IMR-90 (cell line): ENCODE results near the gene ZBTB3. TPM values are rescaled to one million over a fixed set of nuclear protein-coding genes. Genes with fewer than 3 reads are reported as not detected.
A peak's percentile ranks its signal among the peaks of the same experiment; 100 is the strongest.

ENCODE experiments used
- ATAC-seq: fragments of 200-7000 bp; cut with Tn5 transposase; 2 replicates; pipeline ENCODE4 v1.9.1; 2020; ENCODE audit warnings: low read depth, mild to moderate bottlenecking, moderate library complexity
- BruUV-seq: library from RNA; stranded (reverse); fragments of 400-500 nt; replicated peaks from 2 replicates; lab custom pipeline; 2021; lab: Mats Ljungman, UMichigan
- CTCF ChIA-PET: fragments of 300-600 bp; formaldehyde crosslinking; extraction: SDS; loops from one replicate; lab custom pipeline; 2021; ENCODE audit warnings: antibody characterized with exemption; lab: Yijun Ruan, JAX
- POLR2A ChIA-PET: fragments of 300-600 bp; sonication (Branson Sonifier 250); formaldehyde crosslinking; loops from one replicate; lab custom pipeline; 2022; ENCODE audit warnings: antibody characterized with exemption; ENCODE audit not compliant: unreplicated experiment; lab: Charles Lee
- DNase-seq: peaks from one replicate; pipeline ENCODE4 v3.0.0; 2013
- H2AFZ ChIP-seq: replicated peaks from 2 replicates; pipeline ENCODE3; 2013; ENCODE audit warnings: low read length, mild to moderate bottlenecking; ENCODE audit not compliant: poor library complexity
- H2AK5ac ChIP-seq: 2 replicates; pipeline ENCODE4 v1.6.1; 2013; ENCODE audit warnings: low read depth, low read length, inconsistent platforms
- H2AK9ac ChIP-seq: replicated peaks from 2 replicates; pipeline ENCODE3; 2013; ENCODE audit warnings: mild to moderate bottlenecking, low read depth, low read length, moderate library complexity; ENCODE audit not compliant: poor library complexity
- H2BK120ac ChIP-seq: 2 replicates; pipeline ENCODE4 v1.6.1; 2013; ENCODE audit warnings: low read depth, low read length, inconsistent platforms
- H2BK15ac ChIP-seq: 3 replicates; pipeline ENCODE4 v1.6.1; 2013; ENCODE audit warnings: low read depth, low read length, inconsistent platforms
- H2BK20ac ChIP-seq: 2 replicates; pipeline ENCODE4 v1.6.1; 2013; ENCODE audit warnings: low read depth, mild to moderate bottlenecking, inconsistent platforms, low read length, moderate library complexity
- H2BK5ac ChIP-seq: 2 replicates; pipeline ENCODE4 v1.6.1; 2013; ENCODE audit warnings: mild to moderate bottlenecking, low read depth, low read length, inconsistent platforms; ENCODE audit not compliant: poor library complexity, severe bottlenecking
- H3K14ac ChIP-seq: replicated peaks from 2 replicates; pipeline ENCODE4 v1.6.1; 2013; ENCODE audit warnings: low read depth, low read length, inconsistent platforms
- H3K18ac ChIP-seq: 2 replicates; pipeline ENCODE4 v1.6.1; 2013; ENCODE audit warnings: low read depth, low read length, control low read depth
- H3K23ac ChIP-seq: 2 replicates; pipeline ENCODE4 v1.6.1; 2013; ENCODE audit warnings: low read depth, low read length, inconsistent platforms
- H3K27ac ChIP-seq: 2 replicates; pipeline ENCODE4 v1.5.1; 2013; ENCODE audit warnings: mild to moderate bottlenecking, control low read depth, low read length; ENCODE audit not compliant: insufficient read depth
- H3K27me3 ChIP-seq: 2 replicates; pipeline ENCODE4 v1.6.1; 2013; ENCODE audit warnings: low read length; ENCODE audit not compliant: control insufficient read depth, insufficient read depth
- H3K36me3 ChIP-seq: 2 replicates; pipeline ENCODE4 v1.6.1; 2013; ENCODE audit warnings: low read length, mixed read lengths; ENCODE audit not compliant: control insufficient read depth, insufficient read depth
- H3K4ac ChIP-seq: 2 replicates; pipeline ENCODE4 v1.6.1; 2013; ENCODE audit warnings: low read depth, low read length, inconsistent platforms
- H3K4me1 ChIP-seq: 2 replicates; pipeline ENCODE4 v1.6.1; 2013; ENCODE audit warnings: low read length, mixed read lengths; ENCODE audit not compliant: control insufficient read depth, insufficient read depth
- H3K4me2 ChIP-seq: 2 replicates; pipeline ENCODE4 v1.6.1; 2013; ENCODE audit warnings: low read depth, mild to moderate bottlenecking, control low read depth, low read length, moderate library complexity
- H3K4me3 ChIP-seq: 2 replicates; pipeline ENCODE4 v1.5.1; 2013; ENCODE audit warnings: low read depth, mild to moderate bottlenecking, control low read depth, low read length, moderate library complexity; ENCODE audit not compliant: insufficient read depth
- H3K56ac ChIP-seq: 2 replicates; pipeline ENCODE4 v1.6.1; 2013; ENCODE audit warnings: low read length, inconsistent platforms; ENCODE audit not compliant: insufficient read depth; ENCODE audit errors: extremely low read depth
- H3K79me1 ChIP-seq, 2 experiments: 2 replicates each; pipeline ENCODE4 v1.6.1; 2013; ENCODE audit warnings: low read length in 2 of 2, inconsistent platforms in 1 of 2, low read depth in 1 of 2
- H3K9ac ChIP-seq: 2 replicates; pipeline ENCODE4 v1.6.1; 2013; ENCODE audit warnings: low read depth, low read length, control low read depth
- H3K9me1 ChIP-seq: 2 replicates; pipeline ENCODE4 v1.6.1; 2013; ENCODE audit warnings: low read length, inconsistent platforms; ENCODE audit not compliant: insufficient read depth
- H3K9me3 ChIP-seq: 2 replicates; pipeline ENCODE4 v1.6.1; 2013; ENCODE audit warnings: low read length; ENCODE audit not compliant: control insufficient read depth, insufficient read depth
- H4K20me1 ChIP-seq: 2 replicates; pipeline ENCODE4 v1.6.1; 2013; ENCODE audit warnings: low read length, inconsistent platforms; ENCODE audit not compliant: insufficient read depth
- H4K5ac ChIP-seq: 2 replicates; pipeline ENCODE4 v1.6.1; 2013; ENCODE audit warnings: mild to moderate bottlenecking, low read depth, low read length, control low read depth
- H4K8ac ChIP-seq, 2 experiments: 2 replicates each; pipeline ENCODE4 v1.6.1; 2013; ENCODE audit warnings: low read depth in 2 of 2, low read length in 2 of 2, control low read depth in 1 of 2, inconsistent platforms in 1 of 2
- H4K91ac ChIP-seq: 2 replicates; pipeline ENCODE4 v1.6.1; 2013; ENCODE audit warnings: low read depth, low read length, inconsistent platforms; ENCODE audit not compliant: insufficient read depth
- CEBPB ChIP-seq: IDR thresholded peaks from 2 replicates; pipeline ENCODE4 v1.6.1; 2012; ENCODE audit warnings: low read depth, low read length, improper control_type of control experiment
- FOS ChIP-seq: fragments of 150-350 bp; IDR thresholded peaks from 2 replicates; pipeline ENCODE4 v1.6.1; 2016; ENCODE audit warnings: low read depth, low read length
- NFE2L2 ChIP-seq: fragments of 150-350 bp; IDR thresholded peaks from 2 replicates; pipeline ENCODE4 v1.6.1; 2016; ENCODE audit warnings: low read depth, mild to moderate bottlenecking, low read length
- RFX5 ChIP-seq: IDR thresholded peaks from 2 replicates; pipeline ENCODE4 v1.8.0; 2012; ENCODE audit warnings: low read depth, mild to moderate bottlenecking, low read length, moderate library complexity
- WGBS, 2 experiments: methylation state at CpG; one replicate each; pipeline versions ENCODE4 v1.1.5 to v1.1.7; 2013; ENCODE audit warnings: missing lambda C conversion rate in 2 of 2; ENCODE audit not compliant: insufficient read length in 1 of 2; ENCODE audit errors: extremely low coverage in 2 of 2; 5-methylcytosine and 5-hydroxymethylcytosine counted together
- dilution Hi-C: fragments of 300-500 bp; cut with HindIII; formaldehyde crosslinking; loops from one replicate; pipeline ENCODE4 v1.14.3; 2018; ENCODE audit warnings: low sequenced_read_pairs; ENCODE audit not compliant: unreplicated experiment
- in situ Hi-C: fragments of 300-500 bp; cut with MboI; formaldehyde crosslinking; loops from 3 replicates; pipeline ENCODE4 v1.14.3; 2019; ENCODE audit warnings: low sequenced_read_pairs, inconsistent platforms, mixed read lengths
- intact Hi-C: fragments of 100-400 bp; cut with micrococcal nuclease; formaldehyde crosslinking; loops from 2 replicates; pipeline ENCODE4 v1.10.0; 2022
- polyA plus RNA-seq, 3 experiments: library from polyadenylated mRNA; depleted of rRNA; stranded (reverse); fragments of >200 nt; gene quantifications; 2 replicates each; pipeline ENCODE4 v1.2.3, GENCODE V29; 2012; ENCODE audit warnings: low replicate concordance in 1 of 3
- total RNA-seq: library from RNA; depleted of rRNA; stranded (reverse); fragments of >200 nt; gene quantifications from 2 replicates; pipeline ENCODE4 v1.2.3, GENCODE V29; 2012

ZBTB3 gene
- total and polyA plus RNA-seq, 2 of the 4 experiments (the other 2 are of a cell fraction), result 3.4 to 8.1 TPM

DNA sequence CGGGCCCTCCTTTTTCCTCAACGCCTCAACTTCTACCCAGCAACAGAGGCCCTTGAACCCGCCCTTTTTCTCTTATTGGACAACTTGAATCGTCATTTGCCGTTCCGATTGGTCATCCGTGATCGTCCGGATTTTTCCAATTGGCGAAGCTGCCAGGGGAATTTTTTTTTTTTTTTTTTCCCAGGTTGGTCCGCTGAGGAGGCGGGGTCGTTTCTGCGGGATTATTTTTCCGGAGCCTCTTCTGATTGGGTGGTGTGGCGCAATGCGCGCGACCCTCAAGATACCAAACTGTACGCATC lies 26.1 kb downstream of the ZBTB3 start:
- Histone ChIP-seq H3K9me1 (no peaks in the 10 kb centered on the region), H2AK9ac (peak overlapping the region; percentile 99), H3K27ac (peak overlapping the region; percentile 94), H3K36me3 (peaks cover 9% of the 10 kb centered on the region), H4K91ac (peak overlapping the region; percentile 99), H2BK5ac (peak overlapping the region; percentile 95), H4K5ac (peak overlapping the region; percentile 93), H2BK120ac (peak overlapping the region; percentile 95), H3K18ac (peak overlapping the region; percentile 82), H2BK20ac (no peak overlapping the region; the same call in 1 of the 2 replicates), H3K9ac (peak overlapping the region; percentile 87), H4K8ac (peak overlapping the region; percentile 98 to 100), H3K4ac (peak overlapping the region; percentile 98), H3K56ac (peak overlapping the region; percentile 99), H3K27me3 (no peaks in the 10 kb centered on the region), H3K14ac (peak overlapping the region; percentile 99), H2BK15ac (peak overlapping the region; percentile 93; the same call in 1 of the 3 replicates), H3K79me1 (peaks cover 8 to 28% of the 10 kb centered on the region in 2 experiments; a peak in 3 of 4 replicates), H2AK5ac (peak overlapping the region; percentile 94), H3K4me3 (peak overlapping the region; percentile 85), H3K4me2 (peak overlapping the region; percentile 91), H3K23ac (peak overlapping the region; percentile 98), H3K9me3 (no peaks in the 10 kb centered on the region), H2AFZ (peak overlapping the region; percentile 98), H3K4me1 (peaks cover 4% of the 10 kb centered on the region), H4K20me1 (peaks cover 42% of the 10 kb centered on the region)
- POLR2A ChIA-PET, result interaction anchor here (0.8 to 1.8 kb wide), 7 partner anchors 10 to 128 kb away, joined by 3 to 7 read pairs (median 5); partner anchors contain the start of genes LBHD1, STX5, UQCC3 and ZBTB3
- ATAC-seq (peak; percentile 57), DNase-seq (peak; percentile 97)
- BruUV-seq, result no TSS peak
- no CpG with 5 or more reads among the region's 20 CpGs for WGBS, 2 experiments
- in situ Hi-C loops, result no loop called here
- peak; percentile 97 for TF ChIP-seq RFX5
- no peak for TF ChIP-seq NFE2L2
- peak; percentile 83 for TF ChIP-seq CEBPB
- peak; percentile 39; the same call in 1 of the 2 replicates for TF ChIP-seq FOS
- intact Hi-C loops, result loop anchor here (5.0 kb wide), 2 partner anchors 34 to 134 kb away; partner anchors contain the start of gene POLR2G
- CTCF ChIA-PET, result interaction anchor here (0.6 kb wide), 2 partner anchors 134 to 333 kb away, joined by 3 to 4 read pairs; no protein-coding TSS in a partner anchor
- dilution Hi-C loops, result no loop called here
